Sigmoid colon (tissue), 3 donors: ENCODE measurements around the gene NOS3.

ENCODE experiments used
- POLR2A ChIP-seq, 2 donors: fragments of 450-650 bp; IDR thresholded peaks; one replicate each; pipeline ENCODE4 v1.6.1; 2016; ENCODE audit warnings: antibody characterized with exemption in 2 of 2, mild to moderate bottlenecking in 2 of 2, moderate library complexity in 2 of 2
- TF ChIP-seq, protein P1 (sequence below), 4 experiments: fragments of 450-650 bp in 3 of 4; fragments of 200-600 bp in 1 of 4; IDR thresholded peaks; one replicate each; pipeline ENCODE4 v1.5.1; 2016 to 2019; ENCODE audit warnings: antibody characterized with exemption in 4 of 4, mild to moderate bottlenecking in 3 of 4, moderate library complexity in 2 of 4

DNA sequence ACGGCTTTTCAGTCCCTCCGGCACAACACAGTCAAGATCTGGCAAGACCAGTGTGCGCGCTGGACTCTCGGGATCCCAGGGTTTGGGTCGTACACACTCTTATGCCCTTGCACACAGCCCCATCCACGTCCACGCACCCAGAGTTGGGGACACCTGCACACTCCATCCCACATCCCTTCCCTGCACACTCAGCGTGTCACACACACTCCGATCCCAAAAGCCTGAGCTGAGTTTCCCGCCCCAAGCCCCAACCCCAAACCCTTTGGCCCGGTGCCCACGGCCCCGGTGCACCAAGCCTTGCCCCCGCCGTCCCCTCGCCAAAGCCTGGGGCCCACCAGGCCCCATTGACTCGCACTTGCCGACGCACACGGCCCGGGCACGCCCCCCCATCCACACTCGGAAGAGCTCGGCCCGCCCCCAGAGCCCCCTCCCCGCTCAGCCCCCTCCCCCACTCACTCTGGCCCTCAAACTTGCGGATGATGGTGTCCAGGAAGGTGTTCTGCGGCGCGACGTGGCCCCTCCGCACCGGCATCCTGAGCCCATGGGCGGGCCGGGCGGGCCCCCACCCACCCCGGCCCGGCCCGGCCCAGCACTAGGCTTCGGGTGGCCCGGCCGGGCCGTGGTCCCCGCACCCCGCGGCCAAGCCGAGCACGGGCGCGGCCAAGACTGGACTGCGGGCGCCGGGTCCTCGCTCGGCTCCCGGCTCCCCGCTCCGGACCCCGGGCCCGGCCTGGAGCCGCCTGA, 13.3 kb upstream of the NOS3 start:
- TF ChIP-seq, protein P1, sequence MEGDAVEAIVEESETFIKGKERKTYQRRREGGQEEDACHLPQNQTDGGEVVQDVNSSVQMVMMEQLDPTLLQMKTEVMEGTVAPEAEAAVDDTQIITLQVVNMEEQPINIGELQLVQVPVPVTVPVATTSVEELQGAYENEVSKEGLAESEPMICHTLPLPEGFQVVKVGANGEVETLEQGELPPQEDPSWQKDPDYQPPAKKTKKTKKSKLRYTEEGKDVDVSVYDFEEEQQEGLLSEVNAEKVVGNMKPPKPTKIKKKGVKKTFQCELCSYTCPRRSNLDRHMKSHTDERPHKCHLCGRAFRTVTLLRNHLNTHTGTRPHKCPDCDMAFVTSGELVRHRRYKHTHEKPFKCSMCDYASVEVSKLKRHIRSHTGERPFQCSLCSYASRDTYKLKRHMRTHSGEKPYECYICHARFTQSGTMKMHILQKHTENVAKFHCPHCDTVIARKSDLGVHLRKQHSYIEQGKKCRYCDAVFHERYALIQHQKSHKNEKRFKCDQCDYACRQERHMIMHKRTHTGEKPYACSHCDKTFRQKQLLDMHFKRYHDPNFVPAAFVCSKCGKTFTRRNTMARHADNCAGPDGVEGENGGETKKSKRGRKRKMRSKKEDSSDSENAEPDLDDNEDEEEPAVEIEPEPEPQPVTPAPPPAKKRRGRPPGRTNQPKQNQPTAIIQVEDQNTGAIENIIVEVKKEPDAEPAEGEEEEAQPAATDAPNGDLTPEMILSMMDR (IDR thresholded peaks at IDR 0.05): no peak
- no peak for TF ChIP-seq POLR2A (IDR thresholded peaks at IDR 0.05)
